HG02973 (cell line): Measurements from ENCODE around the gene HEXD.
"Not testable (repeated sequence)": the region's sequence is repeated elsewhere in the genome, so short reads cannot be mapped to it uniquely, and the experiment has no call there.

Source experiments
- ATAC-seq: cut with Tn5 transposase; IDR thresholded peaks from one replicate; pipeline ENCODE4 v1.9.1; 2021; ENCODE audit warnings: moderate library complexity; ENCODE audit not compliant: unreplicated experiment

Gene HEXD

DNA sequence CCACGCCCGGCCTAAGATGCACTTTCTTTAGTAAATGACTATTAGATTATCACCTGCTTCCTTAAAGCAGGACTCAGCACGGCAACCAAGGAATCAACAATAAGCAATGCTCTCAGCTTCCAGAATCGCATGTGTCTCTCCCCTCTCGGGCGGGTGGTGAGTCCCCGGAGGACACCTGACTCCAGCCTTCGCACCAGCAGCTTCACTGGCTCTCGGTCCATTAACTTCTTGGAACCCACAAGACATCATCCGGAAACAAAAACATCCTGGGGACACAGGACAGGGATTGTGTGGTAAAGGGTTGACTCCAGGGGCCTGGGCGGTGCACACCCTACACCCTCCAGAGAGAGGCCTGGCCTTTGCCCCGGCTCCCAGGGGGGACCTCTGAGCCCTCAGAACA is 23.9 kb upstream of the HEXD start:
- no peak for ATAC-seq

DNA sequence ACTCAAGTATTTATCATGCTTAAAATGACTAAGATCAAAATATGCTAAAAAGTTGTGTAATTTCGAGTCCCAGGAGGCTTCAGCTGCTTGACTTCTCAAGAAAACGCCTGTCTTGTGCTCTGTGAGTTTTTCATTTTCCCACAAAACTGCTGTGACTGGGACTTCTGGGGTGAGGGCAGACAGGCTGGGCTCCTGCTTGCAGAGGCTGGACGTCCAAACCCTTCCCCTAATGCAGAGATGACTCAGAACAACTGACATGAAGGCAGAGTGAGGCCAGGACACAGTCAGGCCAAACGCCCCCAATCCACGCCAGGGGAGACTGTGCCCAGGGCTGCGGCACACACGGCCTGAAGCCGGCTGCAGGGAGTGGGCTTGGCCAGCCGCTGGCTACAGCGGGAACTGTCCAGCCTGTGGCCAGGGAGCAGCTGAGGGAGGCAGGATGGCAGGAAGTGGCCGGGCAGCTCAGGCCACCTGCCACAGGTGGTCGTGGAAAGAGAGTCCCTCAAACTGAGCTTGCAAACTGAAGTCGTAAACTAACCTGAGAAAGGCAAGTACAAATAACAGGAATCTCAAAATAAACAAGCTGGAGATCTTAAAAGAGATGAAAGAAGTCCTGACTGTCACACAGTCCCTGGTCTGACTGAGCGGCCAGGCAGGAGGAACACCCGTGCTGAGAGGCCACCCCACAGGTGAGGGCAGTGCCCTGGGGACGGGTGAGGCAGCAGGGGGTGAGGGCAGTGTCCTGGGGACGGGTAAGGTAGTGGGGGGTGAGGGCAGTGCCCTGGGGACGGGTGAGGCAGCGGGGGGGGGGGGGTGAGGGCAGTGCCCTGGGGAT is 21.3 kb upstream of the HEXD start:
- no peak for ATAC-seq

DNA sequence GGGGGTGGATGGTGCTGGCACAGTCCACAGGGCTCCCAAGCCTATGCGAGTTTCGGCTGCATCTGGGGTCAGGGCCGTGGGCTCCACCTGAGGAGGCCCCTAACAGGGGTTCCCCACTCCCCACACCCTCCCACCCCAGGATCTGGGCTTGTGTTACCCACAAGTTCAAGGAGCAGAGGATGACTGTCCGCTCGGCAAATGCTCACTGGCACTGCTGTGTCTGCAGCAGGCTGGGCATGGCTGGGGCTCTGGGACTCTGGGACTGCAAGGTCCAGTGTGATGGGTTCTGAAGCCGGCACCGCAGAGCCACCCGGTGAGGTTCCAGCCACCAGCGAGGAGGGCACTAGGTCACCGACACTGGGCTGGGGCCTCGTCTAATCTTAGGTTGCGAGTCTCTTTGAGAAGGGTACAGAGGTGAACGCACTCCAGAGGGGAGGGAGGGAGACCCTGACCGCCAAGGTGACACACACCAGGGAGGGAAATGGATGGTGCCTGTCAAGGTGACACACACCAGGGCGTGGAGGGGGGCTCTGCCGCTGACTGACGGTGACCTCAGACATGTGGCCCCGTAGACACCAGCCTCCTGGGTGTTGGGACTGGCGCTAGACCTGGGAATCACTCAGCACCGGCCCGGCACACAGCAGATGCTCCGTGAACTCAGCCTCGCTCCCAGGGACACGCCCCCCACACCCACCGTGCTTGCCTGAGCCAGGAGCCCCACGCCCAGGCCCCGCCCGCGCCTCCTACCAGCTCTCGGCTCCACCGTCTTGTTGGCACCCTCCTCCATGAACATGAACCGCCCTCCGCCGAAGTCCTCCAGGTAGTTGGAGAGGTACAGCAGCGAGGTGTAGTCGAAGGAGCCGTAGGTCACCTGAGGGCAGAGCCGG is 20.5 kb upstream of the HEXD start:
- ATAC-seq: no peak

DNA sequence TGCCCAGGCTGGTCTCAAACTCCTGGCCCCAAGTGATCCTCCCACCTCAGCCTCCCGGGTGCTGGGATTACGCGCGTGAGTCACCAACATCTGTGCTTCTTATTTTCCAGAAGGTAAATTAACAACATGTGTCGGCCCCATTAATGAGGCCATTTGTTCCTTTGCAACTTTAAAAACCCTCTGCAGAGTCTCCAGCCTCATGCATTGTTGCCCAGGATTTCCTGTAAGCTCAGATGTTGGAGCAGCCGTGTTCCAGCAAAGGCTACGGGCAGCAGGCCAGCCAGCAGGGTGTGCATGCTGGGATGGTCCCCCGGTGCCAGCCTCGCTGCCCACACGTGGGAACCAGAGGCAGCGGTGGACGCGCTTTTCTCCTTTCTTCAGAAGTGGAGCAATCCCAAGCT is 19.1 kb upstream of the HEXD start:
- ATAC-seq: no peak

DNA sequence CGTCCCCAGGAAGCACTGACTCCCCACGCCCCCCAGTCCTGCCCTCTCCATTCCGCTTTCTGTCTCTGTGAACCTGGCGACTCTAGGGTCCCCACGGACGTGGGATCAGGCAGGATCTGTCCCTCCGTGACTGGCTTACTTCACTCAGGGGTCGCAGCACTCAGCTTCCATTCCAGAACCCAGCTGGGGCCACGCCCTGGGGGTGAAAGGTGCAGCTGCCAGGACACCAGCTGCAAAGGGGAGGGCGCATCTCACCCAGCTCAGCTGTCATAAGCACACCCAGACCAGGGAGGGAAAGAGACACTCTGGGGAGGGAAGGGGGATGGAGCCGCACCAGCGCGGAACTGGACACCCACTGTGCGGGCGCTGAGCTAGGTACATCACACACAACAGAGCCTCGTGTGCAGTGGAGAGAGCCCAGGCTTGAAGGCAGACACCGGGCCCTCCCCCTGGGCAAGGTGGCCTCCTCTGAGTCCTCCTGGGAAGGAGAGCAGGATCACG is 18.5 kb upstream of the HEXD start:
- ATAC-seq: no peak

DNA sequence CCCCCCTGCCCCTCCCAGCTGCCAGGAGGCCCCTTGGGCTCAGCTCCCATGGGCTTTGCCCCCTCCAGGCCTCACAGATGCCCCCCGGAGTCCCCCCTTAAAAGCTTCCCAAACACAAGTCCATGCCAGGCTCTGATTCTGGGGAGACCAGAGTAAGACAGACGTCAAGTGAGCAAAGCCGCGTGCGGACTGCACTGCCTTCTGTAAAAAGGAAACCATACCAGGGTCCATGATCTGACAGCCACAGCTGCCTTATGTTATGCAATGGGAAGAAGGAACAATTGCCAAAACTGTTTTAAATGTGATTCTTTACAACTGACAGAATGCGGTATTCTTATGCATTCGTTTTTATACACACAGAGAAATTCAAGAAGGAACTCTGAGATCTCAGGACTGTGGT is 17.9 kb upstream of the HEXD start:
- no peak for ATAC-seq

DNA sequence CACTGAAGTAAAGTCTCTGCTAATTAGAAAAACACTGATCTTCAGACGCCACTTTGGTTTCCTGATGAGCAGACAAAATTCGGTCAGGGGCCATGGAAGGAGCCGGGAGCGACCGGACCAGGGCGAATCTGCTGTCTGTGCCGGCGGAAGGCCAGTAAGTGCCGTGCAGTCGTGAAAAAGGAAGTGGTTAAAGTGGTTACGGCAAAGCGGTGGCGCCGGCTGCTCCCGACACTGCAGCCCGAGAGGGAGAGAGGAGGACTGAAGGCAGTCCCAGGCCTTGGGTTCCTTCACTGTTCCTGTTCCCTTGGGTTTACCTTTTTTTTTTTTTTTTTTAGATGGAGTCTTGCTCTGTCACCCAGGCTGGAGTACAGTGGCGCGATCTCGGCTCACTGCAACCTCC is 17.3 kb upstream of the HEXD start:
- no peak for ATAC-seq

DNA sequence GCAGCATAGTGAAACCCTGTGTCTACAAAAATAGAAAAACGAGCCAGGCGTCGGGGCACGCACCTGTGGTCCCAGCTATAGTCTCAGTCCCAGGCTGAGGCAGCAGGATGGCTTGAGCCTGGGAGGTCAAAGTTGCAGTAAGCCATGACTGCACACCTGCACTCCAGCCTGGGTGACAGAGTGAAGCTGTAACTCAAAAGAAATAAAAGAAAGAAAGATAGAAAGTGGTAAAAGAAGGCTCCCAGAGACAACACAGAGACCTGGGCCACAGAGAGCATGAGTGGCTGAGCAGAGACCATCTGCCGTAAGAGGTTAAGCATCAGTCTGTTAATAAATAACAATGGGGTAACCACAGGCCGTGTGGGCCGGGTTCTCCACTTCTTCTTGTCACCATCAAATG is 15.3 kb upstream of the HEXD start:
- no peak for ATAC-seq

DNA sequence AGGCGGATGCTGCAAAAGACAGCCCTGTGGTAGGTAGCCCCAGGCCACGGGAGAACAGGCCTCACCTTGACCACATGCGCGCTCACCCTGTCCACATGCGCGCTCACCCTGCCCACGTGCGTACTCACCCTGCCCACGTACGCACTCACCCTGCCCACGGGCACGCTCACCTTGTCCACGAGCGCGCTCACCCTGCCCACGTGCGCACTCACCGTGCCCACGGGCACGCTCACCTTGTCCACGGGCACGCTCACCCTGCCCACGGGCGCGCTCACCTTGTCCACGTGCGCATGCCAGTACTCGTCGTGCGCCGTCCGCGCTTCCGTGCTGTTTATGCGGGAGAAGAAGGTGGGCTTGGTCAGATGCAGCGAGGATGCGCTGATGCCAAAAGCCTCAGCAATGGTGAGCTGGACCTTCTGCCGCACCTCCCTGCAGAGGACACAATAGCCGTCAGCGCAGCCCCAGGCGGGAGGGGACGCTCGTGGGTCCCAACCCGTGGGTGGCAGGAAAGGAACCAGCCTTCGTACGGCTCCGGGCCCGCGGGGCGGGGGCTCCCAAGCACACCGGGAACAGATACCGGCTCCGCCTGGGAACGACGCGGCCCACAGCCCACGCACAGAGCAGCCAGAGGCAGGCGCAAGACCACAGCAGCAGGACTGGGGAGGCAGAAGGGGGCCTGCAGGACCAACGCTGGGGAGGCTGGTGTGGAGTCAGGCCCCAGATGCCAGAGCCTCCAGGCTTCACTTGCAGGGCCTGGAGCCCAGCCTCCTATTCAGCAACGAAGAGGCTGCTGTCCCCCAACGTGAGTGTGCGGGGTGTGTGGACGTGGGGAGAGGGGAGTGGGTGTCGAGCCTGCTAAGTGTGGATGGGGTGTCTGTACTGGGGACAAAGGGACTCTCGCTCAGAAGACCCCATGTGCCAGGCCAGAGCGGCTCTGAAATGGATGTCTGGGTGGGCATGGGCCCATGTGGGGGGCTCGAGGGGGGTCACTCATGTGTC is 14.2 kb upstream of the HEXD start:
- ATAC-seq: no peak

DNA sequence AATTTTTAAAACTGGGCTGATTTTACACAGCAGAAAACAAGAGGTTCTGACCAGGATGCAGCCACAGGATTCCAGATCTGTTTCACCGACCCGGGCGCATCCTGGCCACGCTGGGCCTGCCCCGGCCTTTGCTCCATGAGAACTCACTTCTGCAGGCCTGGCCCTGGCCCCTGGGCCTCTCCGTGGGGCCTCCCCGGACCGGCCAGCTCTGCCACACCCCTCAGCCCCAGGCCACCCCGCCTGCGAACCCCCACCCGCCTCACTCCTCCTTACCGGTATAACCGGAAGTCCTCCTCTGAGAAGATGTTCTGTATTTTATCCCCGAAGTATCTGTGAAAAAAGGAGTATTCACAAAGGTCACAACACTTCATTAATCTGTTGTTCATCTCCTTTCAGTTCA is 13.1 kb upstream of the HEXD start:
- no peak for ATAC-seq

DNA sequence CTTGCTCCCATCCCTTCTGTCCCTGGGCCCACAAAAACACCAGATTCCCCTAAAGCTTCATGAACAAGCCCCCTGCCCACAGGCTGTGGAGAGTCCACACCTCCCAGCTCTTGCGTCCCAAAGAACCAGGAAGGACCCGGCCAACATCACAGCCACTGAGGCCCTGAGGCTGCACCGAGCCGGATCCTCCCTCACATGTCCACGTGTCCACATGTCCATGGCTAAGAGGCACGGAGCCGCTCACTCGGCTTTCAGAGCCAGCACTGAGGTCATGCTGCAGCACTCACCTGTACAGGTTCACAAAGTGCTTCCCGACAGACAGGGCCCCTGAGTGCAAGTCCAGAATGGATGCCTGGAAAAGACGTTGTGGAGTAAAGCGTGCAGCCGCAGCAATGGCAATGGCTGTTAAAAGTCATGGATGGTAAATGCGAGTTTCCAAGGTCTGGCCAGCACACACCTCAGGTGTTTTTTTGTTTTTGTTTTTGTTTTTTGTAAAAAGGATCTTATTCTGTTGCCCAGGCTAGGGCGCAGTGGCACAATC is 11.9 kb upstream of the HEXD start:
- ATAC-seq: no peak

DNA sequence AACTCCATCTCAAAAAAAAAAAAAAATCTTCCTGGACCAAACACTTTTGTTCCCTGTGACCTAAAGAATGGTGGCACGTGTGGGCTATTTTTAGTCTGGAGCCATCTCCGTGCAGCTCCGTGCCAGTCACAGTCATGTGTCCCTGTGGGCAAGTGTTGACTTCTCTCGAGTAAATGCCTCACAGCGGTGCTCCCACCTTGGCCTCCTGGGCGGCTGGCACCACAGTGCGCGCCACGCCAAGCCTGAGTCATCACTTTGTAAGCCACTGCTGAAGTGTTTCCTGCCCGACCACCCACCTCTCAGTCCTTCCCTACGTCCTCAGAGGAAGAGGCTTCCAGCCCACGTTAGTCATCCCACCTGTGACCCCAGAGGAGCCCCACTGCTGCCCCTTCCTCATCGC is 10.9 kb upstream of the HEXD start:
- ATAC-seq: no peak

DNA sequence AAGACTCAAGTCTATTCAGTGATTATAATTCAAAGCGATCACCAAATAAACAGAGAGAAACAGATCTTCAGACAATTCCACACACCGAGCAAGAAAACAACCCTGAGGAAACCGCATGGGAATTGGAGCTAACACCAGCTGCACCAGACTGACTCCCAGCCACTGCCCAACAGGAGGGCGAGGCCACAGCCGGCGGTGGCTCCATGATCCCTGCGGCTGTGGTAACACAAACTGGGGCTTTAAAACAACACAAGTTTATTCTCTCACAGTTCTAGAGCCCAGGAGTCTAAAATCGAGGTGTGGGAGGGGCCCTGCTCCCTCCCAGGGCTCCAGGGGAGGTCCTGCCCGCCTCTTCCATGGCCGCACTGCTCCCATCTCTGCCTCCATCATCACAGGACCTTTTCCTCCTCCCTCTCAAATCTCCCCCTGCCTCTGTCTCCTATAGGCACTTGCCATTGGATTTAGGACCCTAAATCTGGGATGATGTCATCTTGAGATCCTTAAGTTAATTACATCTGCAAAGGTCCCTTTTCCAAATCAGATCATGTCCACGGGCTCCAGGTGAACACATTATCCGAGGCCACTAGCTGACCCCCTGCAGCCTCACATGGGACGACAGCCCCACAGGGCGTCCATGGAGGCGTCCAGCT is 9.7 kb upstream of the HEXD start:
- no peak for ATAC-seq

DNA sequence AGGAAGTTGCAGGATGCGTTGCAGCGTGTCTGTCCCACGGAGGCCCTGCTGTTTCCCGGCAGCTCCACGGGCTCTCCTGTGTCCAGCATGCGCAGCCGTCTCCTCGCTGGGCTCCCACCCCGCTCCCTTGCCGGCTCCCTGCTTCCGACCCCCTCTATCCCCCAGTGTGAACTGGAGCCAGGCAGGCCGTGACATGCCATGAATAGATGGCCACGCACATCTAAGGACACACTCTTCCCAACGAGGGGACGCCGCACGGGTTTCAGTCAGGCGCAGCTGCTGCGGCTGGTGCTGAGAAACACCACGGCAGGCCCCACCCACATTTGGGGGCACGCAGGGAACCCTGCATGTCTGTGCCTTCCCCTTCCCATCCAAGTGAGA is 9.2 kb upstream of the HEXD start:
- ATAC-seq: no peak

DNA sequence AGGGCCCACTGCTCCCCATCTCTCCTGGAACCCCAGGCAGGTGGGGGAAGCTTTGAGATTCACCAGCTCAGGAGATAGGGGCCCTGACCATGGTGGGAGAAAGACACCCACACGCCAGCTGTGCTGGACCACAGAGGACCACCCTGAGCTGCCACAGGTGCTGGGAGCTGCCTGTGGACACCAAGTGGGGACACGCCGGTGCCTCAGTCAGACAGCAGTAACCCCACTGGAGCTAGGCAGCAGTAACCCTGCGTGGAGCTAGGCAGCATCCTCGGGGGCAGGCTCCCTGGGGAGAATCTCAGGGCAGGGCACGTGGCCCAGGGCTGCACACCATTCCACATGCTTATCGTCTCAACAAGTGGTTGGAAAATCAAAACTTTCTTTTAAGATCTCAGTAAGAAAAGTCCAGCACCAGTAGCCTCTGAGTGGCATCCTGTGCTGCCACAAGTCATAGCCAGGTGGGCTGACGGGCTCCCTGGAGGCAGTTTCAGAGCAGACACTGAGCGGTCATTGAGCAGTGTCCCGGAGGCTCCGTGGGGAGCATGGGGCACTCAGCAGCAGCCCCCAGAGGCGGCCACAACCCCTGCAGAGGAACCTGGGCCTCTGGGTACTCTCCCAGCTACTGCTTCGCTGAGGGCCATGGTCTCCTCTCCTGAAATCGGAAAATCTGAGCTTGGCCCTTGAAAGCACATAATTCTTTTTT is 8.0 kb upstream of the HEXD start:
- ATAC-seq: no peak

DNA sequence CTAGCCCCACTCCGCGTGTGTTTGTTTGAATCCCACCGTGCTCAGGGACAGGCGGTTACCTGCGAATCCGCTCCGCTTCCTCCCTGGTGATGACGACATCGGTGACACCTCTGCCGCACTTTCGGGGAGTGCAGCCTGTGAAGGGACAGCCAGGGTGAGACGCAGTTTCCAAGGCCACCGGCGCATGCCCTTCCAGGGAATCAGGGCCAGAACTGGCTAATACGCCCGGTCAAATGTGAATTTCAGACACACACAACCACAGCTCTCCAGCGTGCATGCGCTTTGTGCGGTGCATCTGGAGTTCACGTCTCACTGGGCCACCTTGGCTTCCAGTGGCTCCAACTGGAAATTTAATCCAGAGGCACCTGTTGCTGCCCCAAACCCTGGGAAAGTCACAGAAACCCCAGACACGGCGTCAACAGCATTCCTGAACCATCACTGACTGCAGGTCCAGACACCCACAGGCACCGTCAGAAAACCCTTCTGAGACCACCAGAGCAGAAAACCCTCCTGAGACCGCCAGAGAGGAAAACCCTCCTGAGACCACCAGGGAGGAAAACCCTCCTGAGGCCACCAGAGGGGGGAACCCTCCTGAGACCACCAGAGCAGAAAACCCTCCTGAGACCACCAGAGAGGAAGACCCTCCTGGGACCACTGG is 6.6 kb upstream of the HEXD start:
- no peak for ATAC-seq

DNA sequence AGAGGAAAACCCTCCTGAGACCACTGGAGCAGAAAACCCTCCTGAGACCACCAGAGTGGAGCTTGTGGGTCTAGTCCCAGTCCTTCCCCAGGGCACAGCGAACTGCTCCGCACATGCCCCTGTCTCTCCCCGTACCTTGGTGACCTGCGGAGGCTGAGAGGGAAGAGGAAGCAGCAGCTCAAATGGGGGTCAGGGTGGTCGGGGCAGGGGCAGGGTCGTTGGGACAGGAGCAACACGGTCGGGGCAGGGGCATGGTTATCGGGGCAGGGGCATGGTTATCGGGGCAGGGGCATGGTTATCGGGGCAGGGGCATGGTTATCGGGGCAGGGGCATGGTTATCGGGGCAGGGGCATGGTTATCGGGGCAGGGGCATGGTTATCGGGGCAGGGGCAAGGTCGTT is 6.1 kb upstream of the HEXD start:
- ATAC-seq: not testable (repeated sequence)

DNA sequence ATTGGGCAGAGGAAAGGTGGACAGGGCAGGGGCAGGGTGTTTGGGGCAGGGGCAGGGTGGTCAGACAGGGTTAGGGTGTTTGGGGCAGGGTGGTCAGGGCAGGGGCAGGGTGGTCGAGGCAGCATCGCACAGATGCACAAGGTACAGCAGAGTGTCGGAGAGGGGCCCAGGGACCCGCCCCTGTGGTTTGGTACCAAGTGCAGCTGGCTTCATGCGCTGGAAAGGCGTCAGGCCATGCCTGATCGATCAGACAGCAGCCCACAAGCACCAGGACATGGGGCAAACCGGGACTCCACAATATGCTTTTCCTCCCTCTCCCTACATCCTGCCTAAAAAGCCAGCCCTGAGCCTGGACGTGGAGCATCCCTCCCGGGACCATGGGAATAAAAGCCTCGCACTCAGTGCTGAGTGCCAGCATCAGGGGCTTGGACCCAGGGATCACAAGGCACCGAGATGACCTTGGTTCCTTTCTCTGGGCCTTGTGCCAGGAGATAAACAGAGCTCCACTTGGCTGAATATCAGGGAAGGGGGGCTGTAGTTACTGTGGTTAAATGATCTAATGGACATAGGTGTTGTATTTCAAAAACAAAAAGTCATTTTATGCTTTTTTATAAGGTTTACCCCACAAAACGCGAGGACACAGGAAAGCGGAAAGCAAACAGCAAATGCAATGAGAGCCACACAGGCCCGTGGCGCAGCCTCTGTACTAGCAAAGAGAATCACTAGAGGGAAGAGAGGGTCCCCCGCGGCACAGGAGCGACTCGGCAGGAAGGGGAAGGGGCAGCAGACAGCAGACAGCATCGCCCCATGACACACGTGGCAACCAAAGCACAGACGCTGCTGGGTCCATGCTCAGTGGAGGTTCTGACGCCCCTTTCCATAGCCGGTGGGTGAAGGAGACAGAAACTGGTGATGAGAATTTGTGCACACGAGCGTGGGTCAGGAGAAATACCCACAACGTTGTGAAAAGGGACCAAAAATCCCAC is 5.3 kb upstream of the HEXD start:
- ATAC-seq: no peak
